RWPE2 (cell line): ENCODE data around the gene PIWIL4.
"Not testable (repeated sequence)": the region's sequence is repeated elsewhere in the genome, so short reads cannot be mapped to it uniquely, and the experiment has no call there.

Experiments
- ATAC-seq: fragments of 200-7000 bp; cut with Tn5 transposase; 3 replicates; pipeline ENCODE4 v1.9.1; 2021; ENCODE audit warnings: low read depth
- DNase-seq: peaks from one replicate; pipeline ENCODE4 v3.0.0-alpha.2; 2020; ENCODE audit warnings: low spot score
- H3K27ac ChIP-seq: fragments of 450-650 bp; 2 replicates; pipeline ENCODE4 v1.5.1; 2017; ENCODE audit warnings: mild to moderate bottlenecking; ENCODE audit not compliant: poor library complexity, severe bottlenecking
- H3K27me3 ChIP-seq: fragments of 250-450 bp; sonication (Bioruptor Pico); 2 replicates; pipeline ENCODE4 v1.5.1; 2021; ENCODE audit warnings: mild to moderate bottlenecking, moderate library complexity; ENCODE audit not compliant: insufficient read depth, poor library complexity, severe bottlenecking
- H3K36me3 ChIP-seq: fragments of 250-450 bp; sonication (Bioruptor Pico); 2 replicates; pipeline ENCODE4 v1.5.1; 2020; ENCODE audit warnings: low read depth, mild to moderate bottlenecking, moderate library complexity
- H3K4me1 ChIP-seq: fragments of 250-450 bp; sonication (Bioruptor Pico); 2 replicates; pipeline ENCODE4 v1.5.1; 2021; ENCODE audit warnings: mild to moderate bottlenecking, moderate library complexity; ENCODE audit not compliant: insufficient read depth, poor library complexity, severe bottlenecking
- H3K4me3 ChIP-seq: fragments of 250-450 bp; sonication (Bioruptor Pico); 2 replicates; pipeline ENCODE4 v1.5.1; 2021; ENCODE audit warnings: mild to moderate bottlenecking, moderate library complexity; ENCODE audit not compliant: severe bottlenecking
- H3K9me3 ChIP-seq: fragments of 250-450 bp; sonication (Bioruptor Pico); 2 replicates; pipeline ENCODE4 v1.5.1; 2021; ENCODE audit warnings: mild to moderate bottlenecking, moderate library complexity; ENCODE audit not compliant: severe bottlenecking
- CTCF ChIP-seq: fragments of 450-650 bp; IDR thresholded peaks from one replicate; pipeline ENCODE4 v1.5.1; 2017; ENCODE audit warnings: mild to moderate bottlenecking, moderate library complexity; ENCODE audit not compliant: poor library complexity, severe bottlenecking

PIWIL4 gene

GRCh38 chr11:94623120-94623735 is 56.1 kb downstream of the PIWIL4 start:
- H3K9me3 ChIP-seq: peaks cover 5% of the 10 kb centered on the region
- H3K36me3 ChIP-seq: no peaks in the 10 kb centered on the region
- no peaks in the 10 kb centered on the region for H3K27me3 ChIP-seq
- peak; percentile 97 for TF ChIP-seq CTCF
- no peak overlapping the region for H3K4me3 ChIP-seq
- no peak overlapping the region for H3K27ac ChIP-seq
- H3K4me1 ChIP-seq: no peaks in the 10 kb centered on the region
- peak; percentile 96 for ATAC-seq
- no peak for DNase-seq

GRCh38 chr11:94625422-94625821 is 58.3 kb downstream of the PIWIL4 start:
- not testable (repeated sequence) for H3K4me3 ChIP-seq, H3K36me3 ChIP-seq, H3K4me1 ChIP-seq, DNase-seq, H3K9me3 ChIP-seq, H3K27ac ChIP-seq, ATAC-seq, H3K27me3 ChIP-seq

DNA sequence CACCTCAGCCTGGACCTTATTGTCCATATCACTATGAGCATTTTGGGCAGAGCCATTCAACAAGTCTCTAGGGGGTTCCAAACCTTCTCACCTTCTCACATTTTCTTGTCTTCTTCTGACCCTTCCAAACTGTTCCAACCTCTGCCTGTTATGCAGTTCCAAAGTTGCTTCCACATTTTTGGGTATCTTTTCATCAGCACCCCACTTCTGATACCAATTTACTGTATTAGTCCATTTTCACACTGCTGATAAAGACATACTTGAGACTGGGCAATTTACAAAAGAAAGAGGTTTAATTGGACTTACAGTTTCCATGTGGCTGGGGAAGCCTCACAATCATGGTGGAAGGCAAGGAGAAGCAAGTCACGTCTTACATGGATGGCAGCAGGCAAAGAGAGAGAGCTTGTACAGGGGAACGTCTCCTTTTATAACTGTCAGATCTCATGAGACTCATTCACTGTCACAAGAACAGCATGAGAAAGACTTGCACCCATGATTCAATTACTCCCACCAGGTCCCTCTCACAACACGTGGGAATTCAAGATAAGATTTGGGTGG is 59.9 kb downstream of the PIWIL4 start:
- ATAC-seq, DNase-seq, H3K4me3 ChIP-seq, H3K27ac ChIP-seq, H3K36me3 ChIP-seq, H3K4me1 ChIP-seq, H3K27me3 ChIP-seq, H3K9me3 ChIP-seq: not testable (repeated sequence)

- H3K9me3 ChIP-seq: peaks cover 5% of the 10 kb centered on the region
- no peak overlapping the region for H3K4me3 ChIP-seq
- no peaks in the 10 kb centered on the region for H3K4me1 ChIP-seq
- ATAC-seq (no peak), DNase-seq (no peak)
- H3K36me3 ChIP-seq: no peaks in the 10 kb centered on the region
- TF ChIP-seq CTCF: no peak
- H3K27me3 ChIP-seq: no peaks in the 10 kb centered on the region
- H3K27ac ChIP-seq: no peak overlapping the region
Observed at GRCh38 chr11:94629741-94630140, 62.6 kb downstream of the PIWIL4 start.

DNA sequence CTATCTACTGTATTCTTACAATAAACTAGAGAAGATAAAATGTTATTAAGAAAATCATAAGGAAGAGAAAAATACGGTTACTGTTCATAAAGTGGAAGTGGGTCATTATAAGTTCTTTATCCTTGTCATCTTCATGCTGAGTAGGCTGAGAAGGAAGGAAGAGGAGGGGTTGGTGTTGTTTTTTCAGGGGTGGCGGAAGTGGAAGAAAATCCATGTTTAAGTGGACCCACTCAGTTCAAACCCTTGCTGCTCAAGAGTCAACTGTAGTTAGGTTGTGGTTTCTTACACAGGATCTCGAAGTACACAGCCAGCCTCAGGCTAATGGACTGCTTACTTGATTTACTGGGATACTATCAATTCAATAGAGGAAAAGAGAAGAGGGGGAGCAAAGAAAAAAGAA is 63.1 kb downstream of the PIWIL4 start:
- ATAC-seq: no peak
- no peak overlapping the region for H3K27ac ChIP-seq

More for the DNA sequence above, 63.1 kb downstream of the PIWIL4 start:
- Histone ChIP-seq H3K27me3 (no peaks in the 10 kb centered on the region), H3K9me3 (peaks cover 5% of the 10 kb centered on the region), H3K4me1 (no peaks in the 10 kb centered on the region), H3K36me3 (no peaks in the 10 kb centered on the region), H3K4me3 (no peak overlapping the region)
- no peak for DNase-seq
- no peak for TF ChIP-seq CTCF
